ENCODE measurements around the gene TSKS.

- TF ChIP-seq POLR2A (IDR thresholded peaks at IDR 0.05) (no peak), CTCF (IDR thresholded peaks at IDR 0.05) (no peak), EP300 (IDR thresholded peaks at IDR 0.05) (no peak)
Observed at GRCh38 chr19:49749055-49749716, 13.9 kb downstream of the TSKS start.
